ENCODE measurements around the gene NEU2.
"Not testable (repeated sequence)": the region's sequence is repeated elsewhere in the genome, so short reads cannot be mapped to it uniquely, and the experiment has no call there.

The NEU2 gene

GRCh38 chr2:233062451-233062850 is 30.0 kb downstream of the NEU2 start:
- TF ChIP-seq, protein P1, sequence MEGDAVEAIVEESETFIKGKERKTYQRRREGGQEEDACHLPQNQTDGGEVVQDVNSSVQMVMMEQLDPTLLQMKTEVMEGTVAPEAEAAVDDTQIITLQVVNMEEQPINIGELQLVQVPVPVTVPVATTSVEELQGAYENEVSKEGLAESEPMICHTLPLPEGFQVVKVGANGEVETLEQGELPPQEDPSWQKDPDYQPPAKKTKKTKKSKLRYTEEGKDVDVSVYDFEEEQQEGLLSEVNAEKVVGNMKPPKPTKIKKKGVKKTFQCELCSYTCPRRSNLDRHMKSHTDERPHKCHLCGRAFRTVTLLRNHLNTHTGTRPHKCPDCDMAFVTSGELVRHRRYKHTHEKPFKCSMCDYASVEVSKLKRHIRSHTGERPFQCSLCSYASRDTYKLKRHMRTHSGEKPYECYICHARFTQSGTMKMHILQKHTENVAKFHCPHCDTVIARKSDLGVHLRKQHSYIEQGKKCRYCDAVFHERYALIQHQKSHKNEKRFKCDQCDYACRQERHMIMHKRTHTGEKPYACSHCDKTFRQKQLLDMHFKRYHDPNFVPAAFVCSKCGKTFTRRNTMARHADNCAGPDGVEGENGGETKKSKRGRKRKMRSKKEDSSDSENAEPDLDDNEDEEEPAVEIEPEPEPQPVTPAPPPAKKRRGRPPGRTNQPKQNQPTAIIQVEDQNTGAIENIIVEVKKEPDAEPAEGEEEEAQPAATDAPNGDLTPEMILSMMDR (conservative IDR thresholded peaks at IDR 0.05; ENCODE audit: low read depth, low read length) = no peak
- no peak overlapping the region for H3K4me3 ChIP-seq (ENCODE audit: low read length)
- DNase-seq (ENCODE audit: low read depth) = no peak

DNA sequence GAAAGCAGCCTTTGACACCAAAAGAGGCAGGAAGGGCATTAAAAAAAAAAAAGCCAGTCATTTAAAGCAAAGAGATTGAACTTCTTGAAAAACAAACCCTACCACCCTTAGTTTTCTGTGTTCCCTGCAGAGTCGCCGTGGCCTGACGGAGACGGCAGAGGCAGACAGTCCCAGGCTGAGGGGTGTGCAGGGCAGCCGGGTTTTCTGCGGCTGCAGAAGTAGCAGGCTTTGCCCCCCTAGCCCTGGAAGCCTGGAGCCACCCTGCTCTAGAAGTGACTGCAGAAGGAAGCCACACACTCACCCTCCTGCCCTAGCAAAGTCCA is 30.4 kb downstream of the NEU2 start:
- H3K4me3 ChIP-seq (ENCODE audit: low read length) = no peak overlapping the region
- DNase-seq (ENCODE audit: low read depth) = no peak
- TF ChIP-seq, protein P1 (conservative IDR thresholded peaks at IDR 0.05; ENCODE audit: low read depth, low read length) = no peak

DNA sequence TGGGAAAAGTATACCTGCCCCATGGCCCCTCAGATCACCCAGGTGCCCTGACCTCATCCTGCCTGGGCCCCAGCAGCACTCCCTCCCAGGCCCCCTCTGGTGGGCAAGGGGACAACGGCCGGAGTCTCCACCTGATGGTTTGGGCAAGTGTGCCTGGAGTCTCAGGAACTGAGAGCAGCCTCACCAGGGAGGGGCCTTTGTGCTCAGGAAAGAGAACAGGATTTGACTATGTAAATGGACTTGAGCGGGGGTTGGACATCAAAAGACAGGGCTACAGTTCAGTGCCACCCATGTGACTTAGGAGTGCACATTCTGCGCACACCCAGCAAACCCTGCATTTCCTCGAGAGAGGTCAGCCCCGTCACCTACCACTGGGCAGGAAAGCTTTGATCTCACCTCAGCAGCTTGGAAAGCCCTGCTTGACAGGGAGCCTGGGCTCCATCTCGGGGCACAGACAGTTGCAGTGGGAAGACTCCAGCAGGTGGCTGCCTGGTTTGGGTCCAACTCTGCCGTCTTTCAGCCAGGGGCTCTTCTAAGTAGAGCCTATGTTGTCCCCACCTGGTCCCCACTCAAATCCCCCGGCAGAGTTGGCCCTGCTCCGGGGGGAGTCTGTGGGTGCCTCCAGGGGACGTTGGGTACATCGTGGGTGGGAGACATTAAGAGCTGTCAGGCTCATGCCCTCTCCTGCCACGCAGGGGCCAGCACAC is 30.9 kb downstream of the NEU2 start:
- TF ChIP-seq, protein P1 (conservative IDR thresholded peaks at IDR 0.05; ENCODE audit: low read depth, low read length) = peak; percentile 18
- DNase-seq (ENCODE audit: low read depth) = no peak
- no peak overlapping the region for H3K4me3 ChIP-seq (ENCODE audit: low read length)

DNA sequence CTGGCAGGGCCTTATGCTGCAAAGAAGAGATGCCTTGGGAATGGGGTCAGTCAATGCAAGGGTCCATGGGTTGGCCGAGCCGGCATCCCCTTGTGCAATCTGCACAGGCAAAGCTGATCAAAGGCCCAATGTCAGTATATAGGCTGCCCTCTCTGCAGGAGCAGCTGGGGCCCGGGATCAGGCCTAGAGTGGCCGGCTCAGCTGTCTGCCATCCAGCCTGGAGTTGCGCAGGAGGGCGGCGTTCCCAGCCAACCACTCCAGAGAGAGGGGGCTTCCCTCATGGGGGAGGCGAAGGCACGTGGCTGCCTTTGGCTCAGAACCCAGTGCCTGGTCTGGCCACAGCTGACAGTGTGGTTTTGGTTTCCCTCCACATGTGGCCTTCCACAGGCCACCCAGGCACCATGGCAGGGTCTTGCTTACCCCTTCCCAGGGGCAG is 31.5 kb downstream of the NEU2 start:
- no peak for DNase-seq (ENCODE audit: low read depth)
- TF ChIP-seq, protein P1 (conservative IDR thresholded peaks at IDR 0.05; ENCODE audit: low read depth, low read length) = no peak
- H3K4me3 ChIP-seq (ENCODE audit: low read length) = no peak overlapping the region

- DNase-seq (ENCODE audit: low read depth) = no peak
- TF ChIP-seq, protein P1 (conservative IDR thresholded peaks at IDR 0.05; ENCODE audit: low read depth, low read length) = no peak
Measured at GRCh38 chr2:233064530-233065199, 32.2 kb downstream of the NEU2 start.

GRCh38 chr2:233065200-233065589 is 32.7 kb downstream of the NEU2 start:
- DNase-seq (ENCODE audit: low read depth); H3K4me3 ChIP-seq (ENCODE audit: low read length): not testable (repeated sequence)

More at GRCh38 chr2:233064530-233065199, 32.2 kb downstream of the NEU2 start:
- no peak overlapping the region for H3K4me3 ChIP-seq (ENCODE audit: low read length)

DNA sequence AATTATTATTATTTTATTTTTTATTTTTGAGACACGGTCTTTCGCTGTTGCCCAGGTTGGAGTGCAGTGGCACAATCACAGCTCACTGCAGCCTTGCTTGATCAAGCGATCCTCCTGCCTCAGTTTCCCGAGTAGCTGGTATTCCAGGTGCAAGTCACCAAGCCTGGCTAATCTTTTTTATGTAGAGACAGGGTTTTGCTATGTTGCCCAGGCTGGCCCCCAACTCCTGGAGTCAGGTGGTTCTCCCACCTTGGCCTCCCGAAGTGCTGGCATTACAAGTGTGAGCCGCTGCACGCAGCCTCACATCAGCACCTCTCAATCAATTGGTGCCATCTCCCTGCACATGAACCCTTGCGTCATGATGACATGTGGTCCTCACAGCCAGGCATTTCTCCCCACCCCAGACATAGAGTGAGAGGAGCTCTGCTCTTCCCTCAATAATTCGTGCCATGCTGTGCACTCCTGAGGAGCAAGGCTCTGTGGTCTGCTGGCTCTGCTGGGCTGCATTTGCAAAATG is 33.5 kb downstream of the NEU2 start:
- no peak for DNase-seq (ENCODE audit: low read depth)
- TF ChIP-seq, protein P1 (conservative IDR thresholded peaks at IDR 0.05; ENCODE audit: low read depth, low read length) = no peak
- H3K4me3 ChIP-seq (ENCODE audit: low read length) = no peak overlapping the region
